ENCODE measurements around the gene MPIG6B.

DNA sequence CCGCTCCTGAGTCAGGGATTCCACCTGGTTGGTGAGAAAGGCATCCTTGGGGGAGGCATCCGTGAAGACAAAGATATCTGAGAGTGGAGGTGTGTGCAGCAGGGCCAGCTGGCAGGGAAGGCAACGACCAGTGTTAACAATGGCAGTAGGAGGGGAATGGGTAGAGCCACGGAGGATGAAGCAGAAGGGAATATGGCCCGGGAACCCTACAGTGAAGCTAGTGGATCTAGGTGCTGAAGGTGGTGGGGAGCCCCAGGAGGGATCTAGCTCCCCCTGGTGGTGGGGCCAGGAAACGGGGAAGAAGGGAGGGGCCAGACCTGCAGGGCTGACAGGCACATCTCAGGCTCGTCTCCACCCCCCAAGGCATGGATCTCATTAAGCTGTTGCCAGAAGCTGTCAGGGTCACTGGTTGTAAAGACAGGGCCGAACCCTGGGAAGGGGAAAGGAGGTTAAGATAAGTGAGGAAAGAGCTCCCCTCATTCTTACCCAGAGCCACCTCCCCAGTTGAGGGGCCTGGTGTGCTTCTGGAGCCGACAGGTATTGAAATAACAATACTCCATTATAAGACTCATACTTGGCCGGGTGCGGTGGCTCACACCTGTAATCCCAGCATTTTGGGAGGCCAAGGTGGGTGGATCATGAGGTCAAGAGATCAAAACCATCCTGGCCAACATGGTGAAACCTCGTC is 46.7 kb downstream of the MPIG6B start:
- TF ChIP-seq GATA2 (IDR thresholded peaks at IDR 0.05; ENCODE audit: low read depth, low read length) (no peak), GATA3 (IDR thresholded peaks at IDR 0.05; ENCODE audit: low read depth, low read length) (no peak)

All from SH-SY5Y (cell line).